Iris pigment epithelial cell (primary cell): Measurements from ENCODE around the gene NOP53.
A peak's percentile ranks its signal among the peaks of the same experiment; 100 is the strongest.
"Not testable (repeated sequence)": the region's sequence is repeated elsewhere in the genome, so short reads cannot be mapped to it uniquely, and the experiment has no call there.

Experiments
- DNase-seq: peaks from one replicate; pipeline ENCODE4 v3.0.0-alpha.2; 2011; ENCODE audit warnings: low read depth

Gene NOP53

DNA sequence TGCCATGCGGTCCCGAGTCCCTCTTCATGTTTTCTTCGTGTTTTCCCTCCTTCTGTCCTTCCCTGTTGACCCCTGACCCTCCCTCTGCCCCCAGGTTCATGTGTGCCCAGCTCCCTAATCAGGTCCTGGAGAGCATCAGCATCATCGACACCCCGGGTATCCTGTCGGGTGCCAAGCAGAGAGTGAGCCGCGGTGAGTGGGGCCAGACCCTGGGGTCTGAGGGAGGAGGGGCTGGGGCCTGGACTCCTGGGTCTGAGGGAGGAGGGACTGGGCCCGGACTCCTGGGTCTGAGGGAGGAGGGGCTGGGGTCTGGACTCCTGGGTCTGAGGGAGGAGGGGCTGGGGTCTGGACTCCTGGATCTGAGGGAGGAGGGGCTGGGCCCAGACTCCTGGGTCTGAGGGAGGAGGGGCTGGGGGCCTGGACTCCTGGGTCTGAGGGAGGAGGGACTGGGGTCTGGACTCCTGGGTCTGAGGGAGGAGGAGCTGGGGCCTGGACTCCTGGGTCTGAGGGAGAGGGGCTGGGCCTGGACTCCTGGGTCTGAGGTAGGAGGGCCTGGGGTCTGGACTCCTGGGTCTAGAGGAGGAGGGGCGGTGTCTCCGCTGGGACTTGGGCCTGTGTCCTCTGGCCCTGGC is 26.8 kb upstream of the NOP53 start:
- not testable (repeated sequence) for DNase-seq

DNA sequence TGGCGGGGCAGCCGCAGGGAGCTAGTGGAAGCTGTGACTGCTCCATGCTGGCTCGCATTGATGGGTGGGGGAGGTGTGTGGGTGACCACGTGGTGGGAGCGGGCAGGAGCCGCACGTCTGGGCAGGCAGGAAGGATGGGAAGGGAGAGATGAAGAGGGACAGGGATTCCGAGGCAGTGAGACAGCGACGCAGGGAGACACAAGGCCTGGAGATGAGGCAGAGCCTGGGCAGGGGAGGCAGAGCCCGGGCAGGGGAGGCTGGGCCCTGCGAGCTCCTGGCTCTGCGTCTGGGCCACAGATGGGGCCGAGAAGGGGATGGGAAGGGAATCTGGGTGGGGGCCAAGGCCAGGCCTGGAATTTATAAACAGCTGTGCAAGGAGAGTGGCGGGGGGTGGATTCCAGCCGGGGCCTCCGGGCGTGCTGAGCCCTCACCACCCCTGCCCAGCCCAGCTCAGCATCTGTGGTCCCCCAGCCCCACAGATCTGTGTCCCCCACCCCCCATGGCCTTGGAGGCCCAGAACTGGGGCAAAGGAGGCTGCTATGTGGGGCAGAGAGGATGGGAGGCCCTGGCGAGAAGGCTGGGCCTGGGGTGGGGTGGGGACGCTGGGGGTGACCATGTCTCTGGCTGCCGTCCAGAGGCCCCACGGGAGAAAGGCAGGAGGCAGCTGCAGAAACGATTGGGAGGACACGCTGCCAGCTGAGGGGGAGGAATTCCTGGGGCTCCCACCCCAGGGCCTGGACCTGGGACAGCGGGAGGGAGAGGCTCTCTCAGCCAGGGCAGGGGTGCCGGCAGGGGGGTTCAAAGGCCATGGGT is 26.1 kb upstream of the NOP53 start:
- DNase-seq: peak; percentile 95

DNA sequence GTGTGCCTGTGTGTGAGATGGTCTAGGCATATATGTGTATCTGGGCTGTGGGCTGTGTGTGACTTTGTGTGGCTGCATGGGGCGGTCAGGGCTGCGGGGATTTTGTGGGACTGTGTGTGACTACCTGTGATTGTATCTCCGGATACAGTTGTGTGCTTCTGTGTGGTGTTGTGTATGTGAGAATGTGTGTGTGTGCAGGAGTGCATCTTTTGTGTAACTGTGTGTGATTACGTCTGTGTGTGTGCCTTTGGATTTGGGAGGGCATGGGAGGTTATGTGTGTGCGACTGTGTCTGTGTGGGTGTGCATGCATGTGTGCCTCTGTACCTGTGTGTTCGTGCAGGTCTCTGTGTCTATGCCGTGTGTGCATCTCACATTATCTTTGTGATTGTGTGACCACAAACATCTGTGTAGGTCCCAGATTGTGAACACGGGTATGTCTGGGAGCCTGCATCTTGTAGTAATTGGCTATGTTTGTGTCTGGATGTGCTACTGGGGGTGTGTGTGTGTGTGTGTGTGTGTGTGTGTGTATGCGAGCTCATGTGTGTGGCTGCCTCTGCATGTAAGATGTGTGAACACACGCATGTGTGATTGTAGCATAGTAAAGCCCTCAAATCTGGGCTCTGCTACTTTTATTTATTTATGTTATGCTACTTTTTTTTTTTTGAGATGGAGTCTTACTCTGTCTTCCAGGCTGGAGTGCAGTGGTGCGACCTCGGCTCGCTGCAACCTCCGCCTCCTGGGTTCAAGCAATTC is 24.5 kb upstream of the NOP53 start:
- DNase-seq: peak; percentile 26

DNA sequence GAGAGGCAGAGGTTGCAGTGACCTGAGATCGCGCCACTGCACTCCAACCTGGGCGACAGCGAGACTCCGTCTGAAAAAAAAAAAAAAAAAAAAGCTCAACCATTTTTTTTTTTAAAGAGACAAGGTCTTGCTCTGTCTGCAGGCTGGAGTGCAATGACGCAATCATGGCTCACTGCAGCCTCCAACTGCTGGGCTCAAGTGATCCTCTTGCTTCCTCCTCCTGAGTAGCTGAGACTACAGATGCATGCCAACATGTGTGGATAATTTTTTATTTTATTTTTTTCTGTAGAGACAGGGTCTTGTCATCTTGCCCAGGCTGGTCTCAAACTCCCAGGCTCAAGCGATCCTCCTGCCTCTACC is 21.8 kb upstream of the NOP53 start:
- peak; percentile 93 for DNase-seq

DNA sequence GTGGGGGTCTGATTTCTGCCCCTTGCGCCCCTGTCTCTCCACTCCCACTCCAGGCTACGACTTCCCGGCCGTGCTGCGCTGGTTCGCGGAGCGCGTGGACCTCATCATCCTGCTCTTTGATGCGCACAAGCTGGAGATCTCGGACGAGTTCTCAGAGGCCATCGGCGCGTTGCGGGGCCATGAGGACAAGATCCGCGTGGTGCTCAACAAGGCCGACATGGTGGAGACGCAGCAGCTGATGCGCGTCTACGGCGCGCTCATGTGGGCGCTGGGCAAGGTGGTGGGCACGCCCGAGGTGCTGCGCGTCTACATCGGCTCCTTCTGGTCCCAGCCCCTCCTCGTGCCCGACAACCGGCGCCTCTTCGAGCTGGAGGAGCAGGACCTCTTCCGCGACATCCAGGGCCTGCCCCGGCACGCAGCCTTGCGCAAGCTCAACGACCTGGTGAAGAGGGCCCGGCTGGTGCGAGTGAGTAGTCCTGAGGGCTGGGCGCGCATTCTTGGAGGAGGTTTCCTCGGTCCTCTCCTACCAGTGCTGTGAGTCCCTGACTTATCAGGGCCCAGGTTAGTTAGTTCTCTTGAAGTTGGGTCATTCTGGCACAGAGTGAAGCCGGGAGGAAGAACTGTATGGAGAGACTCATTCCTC is 19.5 kb upstream of the NOP53 start:
- no peak for DNase-seq

DNA sequence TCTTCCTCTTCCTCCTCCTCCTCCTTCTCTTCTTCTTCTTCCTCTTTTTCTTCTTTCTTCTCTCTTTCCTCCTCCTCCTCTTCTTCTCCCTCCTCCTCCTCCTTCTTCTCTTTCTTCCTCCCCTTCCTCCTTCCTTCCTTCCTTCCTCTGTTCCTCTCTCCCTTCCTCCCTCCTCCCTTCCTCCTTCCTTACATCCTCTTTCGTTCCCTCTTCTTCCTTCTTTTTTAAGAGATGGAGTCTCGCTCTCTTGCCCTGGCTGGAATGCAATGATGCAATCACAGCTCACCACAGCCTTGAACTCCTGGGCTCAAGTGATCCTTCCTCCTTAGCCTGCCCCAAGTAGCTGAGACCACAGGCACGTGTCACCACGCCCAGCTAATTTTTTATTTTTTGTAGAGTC is 18.9 kb upstream of the NOP53 start:
- peak; percentile 80 for DNase-seq

DNA sequence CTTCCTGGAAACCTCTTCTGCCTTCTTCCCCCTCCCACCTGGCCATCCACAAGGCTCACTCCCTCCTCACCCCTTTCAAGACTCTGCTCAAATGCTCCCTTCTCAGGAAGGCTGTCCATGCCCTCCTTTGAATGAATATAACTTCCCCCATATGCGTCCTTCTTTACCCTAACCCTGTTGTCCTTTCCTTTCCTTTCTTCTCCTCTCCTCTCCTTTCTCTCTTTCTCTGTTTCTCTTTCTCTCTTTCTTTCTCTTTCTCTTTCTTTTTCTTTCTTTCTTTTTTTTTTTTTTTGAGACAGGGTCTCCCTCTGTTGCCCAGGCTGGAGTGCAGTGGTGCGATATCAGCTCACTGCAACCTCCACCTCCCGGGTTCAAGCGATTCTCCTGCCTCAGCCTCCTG is 17.1 kb upstream of the NOP53 start:
- DNase-seq: not testable (repeated sequence)

DNA sequence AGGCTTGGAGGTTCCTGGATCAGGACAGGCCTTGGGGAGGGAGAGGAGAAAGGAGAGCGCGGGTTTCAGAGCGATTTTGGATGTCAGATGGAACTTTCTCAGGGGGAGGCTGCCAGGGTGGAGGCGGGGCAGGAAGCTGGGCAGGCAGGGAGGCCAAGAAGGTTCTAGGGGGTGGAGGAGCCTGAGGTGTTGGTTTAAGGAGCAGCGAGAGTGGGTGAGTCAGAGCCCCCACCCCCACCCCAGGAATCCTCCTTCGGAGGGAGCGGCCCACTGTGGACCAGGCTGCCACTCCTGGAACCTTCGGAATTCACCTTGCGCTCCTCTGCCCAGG is 15.9 kb upstream of the NOP53 start:
- DNase-seq: peak; percentile 86

DNA sequence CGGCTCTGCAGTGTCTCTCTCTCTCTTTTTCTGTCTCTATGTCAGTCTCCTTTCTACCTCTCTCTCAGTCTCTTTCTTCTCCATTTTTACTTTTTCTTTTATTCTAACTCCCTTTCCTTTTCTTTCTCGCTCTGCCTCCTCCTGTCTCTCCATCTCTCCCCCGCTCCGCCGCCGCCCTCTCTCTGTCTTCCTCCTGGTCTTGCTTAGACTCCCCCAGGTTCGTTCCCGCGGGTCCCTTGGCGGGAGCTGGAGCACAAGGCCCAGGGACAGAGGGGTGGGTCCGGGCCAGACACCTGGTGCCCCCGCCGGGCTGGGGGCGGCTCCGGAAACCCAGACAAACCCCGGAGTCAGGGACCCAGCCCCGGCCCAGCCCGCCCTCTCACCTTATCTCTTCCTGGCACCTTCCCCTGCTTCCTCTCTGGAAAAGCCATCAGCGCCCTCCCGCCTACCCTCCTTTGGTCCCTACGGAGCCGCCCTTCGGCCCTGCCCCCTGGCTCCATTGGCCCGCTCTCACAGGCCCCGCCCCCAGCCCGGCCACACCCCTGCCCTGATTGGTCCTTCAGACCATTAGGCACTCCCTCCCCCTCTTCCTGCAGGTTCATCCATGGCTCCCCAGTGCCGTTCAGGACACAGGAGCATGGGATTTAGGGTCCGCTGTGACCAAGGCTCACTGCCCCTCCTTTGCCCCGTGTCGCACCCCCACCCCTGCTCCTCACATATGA is 15.4 kb upstream of the NOP53 start:
- no peak for DNase-seq

DNA sequence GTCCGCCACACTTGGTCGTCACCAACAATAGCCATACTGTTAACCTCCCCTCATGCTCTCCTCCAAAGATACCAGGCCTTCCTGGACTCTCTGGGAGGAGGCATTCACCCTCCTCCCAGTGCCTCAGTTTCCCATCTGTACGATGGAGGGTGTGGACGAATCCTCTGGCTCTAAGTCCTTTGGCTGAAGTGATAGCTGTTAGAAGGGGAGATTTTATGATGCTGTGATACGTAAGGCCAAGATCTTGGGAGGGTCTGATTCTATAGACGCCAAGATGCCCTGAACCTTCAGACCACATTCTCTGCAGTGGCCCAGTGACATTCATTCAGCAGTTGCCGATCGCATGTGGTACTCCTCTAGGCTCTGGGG is 14.8 kb upstream of the NOP53 start:
- no peak for DNase-seq

DNA sequence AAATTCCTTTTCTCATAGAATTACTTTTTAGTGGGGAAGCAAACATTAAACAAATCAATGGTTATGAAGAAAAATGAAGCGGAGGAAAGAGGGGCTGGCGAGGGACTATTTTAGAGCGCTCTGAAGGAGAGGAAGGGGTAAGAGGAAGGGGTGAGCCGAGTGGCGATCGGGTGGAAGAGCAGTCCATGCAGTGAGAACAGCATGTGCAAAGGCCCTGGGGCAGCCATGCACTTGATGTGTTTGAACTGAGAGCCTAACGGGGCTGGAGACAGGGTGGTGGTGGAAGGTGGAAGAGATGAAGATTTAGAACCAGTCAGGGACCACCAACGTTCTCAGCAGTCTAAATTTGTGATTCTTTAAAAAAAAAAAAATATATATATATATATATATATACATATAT is 14.4 kb upstream of the NOP53 start:
- DNase-seq: no peak

DNA sequence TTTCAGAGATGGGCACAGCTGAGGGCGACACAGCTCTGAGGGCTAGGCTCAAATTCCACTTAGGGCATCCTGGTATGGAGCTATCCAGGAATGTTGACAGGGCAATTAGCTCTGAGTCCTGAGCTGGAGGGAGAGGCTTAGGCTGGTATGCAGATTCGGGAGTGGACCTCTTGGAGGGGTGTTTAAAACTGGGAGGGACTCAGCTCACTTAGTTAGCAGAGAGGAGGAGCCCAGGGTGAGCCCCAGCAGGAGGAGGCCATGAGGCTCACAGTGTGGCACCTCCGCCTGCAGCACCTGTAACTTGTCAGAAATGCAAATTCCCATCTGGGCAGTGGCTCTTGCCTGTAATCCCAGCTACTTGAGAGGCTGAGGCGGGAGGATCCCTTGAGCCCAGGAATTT is 10.2 kb upstream of the NOP53 start:
- DNase-seq: no peak

DNA sequence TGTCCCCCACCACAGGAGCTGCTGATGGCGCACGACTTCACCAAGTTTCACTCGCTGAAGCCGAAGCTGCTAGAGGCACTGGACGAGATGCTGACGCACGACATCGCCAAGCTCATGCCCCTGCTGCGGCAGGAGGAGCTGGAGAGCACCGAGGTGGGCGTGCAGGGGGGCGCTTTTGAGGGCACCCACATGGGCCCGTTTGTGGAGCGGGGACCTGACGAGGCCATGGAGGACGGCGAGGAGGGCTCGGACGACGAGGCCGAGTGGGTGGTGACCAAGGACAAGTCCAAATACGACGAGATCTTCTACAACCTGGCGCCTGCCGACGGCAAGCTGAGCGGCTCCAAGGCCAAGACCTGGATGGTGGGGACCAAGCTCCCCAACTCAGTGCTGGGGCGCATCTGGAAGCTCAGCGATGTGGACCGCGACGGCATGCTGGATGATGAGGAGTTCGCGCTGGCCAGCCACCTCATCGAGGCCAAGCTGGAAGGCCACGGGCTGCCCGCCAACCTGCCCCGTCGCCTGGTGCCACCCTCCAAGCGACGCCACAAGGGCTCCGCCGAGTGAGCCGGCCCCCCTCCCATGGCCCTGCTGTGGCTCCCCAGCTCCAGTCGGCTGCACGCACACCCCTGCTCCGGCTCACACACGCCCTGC is 4.4 kb upstream of the NOP53 start:
- DNase-seq: no peak

DNA sequence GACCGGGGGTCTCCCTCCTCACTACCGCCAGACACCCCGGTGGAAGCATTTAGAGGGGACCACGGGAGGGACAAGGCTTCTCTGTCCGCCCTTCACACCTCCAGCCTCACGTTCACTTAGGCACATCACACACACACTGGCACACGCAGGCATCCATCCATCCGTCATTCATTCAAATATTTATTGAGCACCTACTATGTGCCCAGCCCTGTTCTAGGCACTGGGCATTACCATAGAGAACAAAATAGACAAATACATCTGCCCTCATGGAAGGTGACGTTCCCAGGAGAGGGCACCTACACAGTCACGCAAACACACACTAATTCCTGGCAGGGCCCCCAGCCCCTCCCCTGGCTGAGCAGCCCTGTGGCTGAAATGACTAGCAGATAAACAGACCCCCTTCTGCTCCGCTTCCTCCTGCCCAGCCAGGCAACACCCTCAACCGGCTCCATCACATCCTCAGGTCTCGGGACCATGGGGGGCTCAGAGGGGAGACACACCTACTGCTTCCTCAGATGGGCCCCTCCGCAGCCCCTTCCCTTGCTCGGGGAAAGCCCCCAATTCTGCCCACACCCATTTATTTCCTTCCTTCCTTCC is 3.7 kb upstream of the NOP53 start:
- no peak for DNase-seq

DNA sequence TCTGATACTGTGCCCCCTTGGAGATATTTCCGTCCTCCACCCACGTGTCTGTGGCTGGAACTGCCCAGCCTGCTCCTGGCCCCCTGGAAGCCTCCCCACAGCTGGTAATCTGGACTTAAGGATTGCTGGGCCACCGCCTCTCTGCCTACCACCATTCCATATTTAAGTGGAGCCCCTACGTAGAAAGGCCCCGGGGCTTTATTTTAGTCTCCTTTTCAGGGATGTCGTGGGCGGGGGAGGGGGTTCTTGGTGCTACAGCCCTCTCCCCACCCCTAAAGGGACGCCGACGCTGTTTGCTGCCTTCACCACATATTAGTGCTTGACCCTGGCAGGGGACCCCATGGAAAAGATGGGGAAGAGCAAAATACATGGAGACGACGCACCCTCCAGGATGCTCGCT is 2.7 kb upstream of the NOP53 start:
- no peak for DNase-seq

DNA sequence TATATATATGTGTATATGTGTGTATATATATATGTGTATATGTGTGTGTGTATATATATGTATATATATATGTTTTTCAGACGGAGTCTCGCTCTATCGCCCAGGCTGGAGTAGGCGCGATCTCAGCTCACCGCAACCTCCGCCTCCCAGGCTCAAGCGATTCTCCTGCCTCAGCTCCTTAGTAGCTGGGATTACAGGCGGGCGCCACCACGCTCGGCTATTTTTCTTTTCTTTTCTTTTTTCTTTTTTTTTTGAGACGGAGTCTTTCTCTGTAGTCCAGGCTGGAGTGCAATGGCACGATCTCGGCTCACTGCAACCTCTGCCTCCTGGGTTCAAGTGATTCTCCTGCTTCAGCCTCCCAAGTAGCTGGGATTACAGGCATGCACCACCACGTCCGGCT is 783 bp downstream of the NOP53 start:
- DNase-seq: not testable (repeated sequence)

DNA sequence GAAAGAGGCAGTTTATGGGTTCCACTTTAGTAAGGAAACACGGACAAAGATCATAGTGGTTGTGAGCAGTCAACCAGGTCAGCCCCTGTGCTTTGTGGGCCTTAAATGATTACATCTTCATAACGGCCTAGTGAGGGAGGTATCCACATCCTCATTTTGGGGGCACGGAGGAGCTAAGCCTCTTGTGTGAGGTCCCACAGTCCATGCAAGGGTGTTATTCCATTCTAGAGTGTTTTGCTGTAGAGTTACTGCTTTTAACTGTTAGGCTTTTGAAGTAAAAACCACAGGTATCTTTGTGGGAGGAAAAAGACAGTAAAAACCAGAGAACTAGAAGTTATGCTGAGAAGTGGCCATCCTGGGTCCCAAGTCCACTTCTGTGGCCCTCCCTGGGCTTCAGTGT is 4.0 kb downstream of the NOP53 start:
- DNase-seq: no peak

DNA sequence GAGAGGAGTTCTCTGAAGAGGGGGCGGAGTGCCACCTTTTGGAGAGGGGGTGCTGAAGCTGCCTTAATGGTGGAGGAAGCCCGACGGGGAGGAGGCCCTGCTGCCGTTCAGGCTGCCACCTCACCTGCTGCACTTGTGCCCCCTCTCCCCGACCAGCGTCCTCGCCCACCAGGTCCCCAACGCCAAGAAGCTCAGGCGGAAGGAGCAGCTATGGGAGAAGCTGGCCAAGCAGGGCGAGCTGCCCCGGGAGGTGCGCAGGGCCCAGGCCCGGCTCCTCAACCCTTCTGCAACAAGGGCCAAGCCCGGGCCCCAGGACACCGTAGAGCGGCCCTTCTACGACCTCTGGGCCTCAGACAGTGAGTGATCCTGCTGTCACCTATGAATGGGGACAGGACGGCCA is 5.4 kb downstream of the NOP53 start:
- no peak for DNase-seq

DNA sequence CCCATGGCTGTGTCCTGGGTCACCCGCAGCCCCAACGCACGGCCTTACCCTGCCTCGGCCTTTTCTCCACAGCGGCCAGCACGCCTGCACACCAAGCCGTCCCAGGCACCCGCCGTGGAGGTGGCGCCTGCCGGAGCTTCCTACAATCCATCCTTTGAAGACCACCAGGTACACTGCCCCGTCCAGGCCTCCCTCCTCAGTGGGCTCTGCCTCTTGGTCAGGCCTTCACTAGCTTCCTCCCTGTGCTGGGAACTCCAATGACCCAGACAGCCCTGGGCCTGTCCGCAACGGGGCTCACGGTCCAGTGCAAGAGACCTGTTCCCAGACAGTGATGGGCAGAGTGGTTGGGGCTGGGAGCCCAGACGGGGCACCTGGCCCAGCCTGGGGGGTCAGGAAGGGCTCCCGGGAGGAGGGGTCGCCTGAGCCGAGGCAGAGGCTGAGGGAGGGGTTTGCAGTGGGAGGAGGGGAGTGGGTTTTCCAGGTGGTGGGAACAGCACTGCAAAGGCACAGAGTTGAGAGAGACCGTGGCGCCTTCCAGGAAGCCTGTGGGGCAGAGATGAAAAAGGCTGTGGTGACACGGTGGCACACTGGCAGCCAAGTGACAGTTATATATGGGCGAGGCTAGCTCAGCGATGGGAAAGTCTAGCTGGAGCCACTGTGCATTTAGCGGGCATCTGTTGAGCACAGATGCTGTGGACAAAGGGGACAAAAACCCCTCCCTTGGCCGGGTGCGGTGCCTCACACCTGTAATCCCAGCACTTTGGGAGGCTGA is 7.3 kb downstream of the NOP53 start:
- no peak for DNase-seq

DNA sequence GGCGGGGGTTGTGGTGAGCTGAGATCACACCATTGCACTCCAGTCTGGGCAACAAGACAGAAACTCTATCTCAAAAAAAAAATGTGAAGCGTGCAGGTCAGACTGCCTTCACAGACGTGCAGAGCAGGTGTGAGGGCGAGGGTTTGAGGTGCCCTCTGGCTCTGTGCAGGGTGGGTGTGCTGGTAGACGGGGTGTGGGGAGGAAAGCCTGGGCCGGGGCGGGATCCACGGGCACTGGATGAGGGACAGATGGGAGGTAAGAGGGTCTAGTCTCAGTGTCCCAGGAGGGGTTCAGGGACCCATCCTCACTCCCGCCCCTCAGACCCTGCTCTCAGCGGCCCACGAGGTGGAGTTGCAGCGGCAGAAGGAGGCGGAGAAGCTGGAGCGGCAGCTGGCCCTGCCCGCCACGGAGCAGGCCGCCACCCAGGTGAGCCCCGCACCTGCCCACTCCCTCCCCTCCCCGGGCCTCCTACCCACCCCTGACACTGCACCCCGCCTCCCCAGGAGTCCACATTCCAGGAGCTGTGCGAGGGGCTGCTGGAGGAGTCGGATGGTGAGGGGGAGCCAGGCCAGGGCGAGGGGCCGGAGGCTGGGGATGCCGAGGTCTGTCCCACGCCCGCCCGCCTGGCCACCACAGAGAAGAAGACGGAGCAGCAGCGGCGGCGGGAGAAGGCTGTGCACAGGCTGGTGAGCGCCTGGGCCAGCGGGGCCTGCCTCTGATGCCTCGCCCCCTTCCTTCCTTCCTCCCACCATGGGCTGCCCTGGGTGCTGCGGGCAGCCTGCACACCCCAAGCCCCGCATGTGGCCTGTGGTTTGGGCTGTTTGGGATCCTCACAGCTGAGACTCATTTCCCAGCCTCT is 9.1 kb downstream of the NOP53 start:
- DNase-seq: no peak
